Measurements from ENCODE around the gene ACAT2.
"Not testable (repeated sequence)": the region's sequence is repeated elsewhere in the genome, so short reads cannot be mapped to it uniquely, and the experiment has no call there.

GRCh38 chr6:159732550-159732949 is 29.3 kb upstream of the ACAT2 start:
- not testable (repeated sequence) for TF ChIP-seq CTCF, EZH2 (IDR thresholded peaks at IDR 0.05)
